Large intestine (tissue), 3 donors: ENCODE measurements around the gene SMARCA2. TPM values are rescaled to one million over a fixed set of nuclear protein-coding genes. Genes with fewer than 3 reads are reported as not detected.

Source experiments
- DNase-seq, 2 donors: peaks; one replicate each; pipeline versions ENCODE4 v3.0.0 to v3.0.0-alpha.2; 2013
- H3K27ac ChIP-seq: one replicate; pipeline ENCODE4 v1.5.1; 2013; ENCODE audit warnings: low read length
- H3K27me3 ChIP-seq: 2 replicates; pipeline ENCODE4 v1.6.1; 2013; ENCODE audit warnings: low read length; ENCODE audit not compliant: control insufficient read depth, insufficient read depth
- H3K36me3 ChIP-seq: 2 replicates; pipeline ENCODE4 v1.6.1; 2013; ENCODE audit warnings: low read length; ENCODE audit not compliant: control insufficient read depth, insufficient read depth
- H3K4me1 ChIP-seq: one replicate; pipeline ENCODE4 v1.6.1; 2013; ENCODE audit warnings: low read length; ENCODE audit not compliant: control insufficient read depth, insufficient read depth
- H3K4me3 ChIP-seq: one replicate; pipeline ENCODE4 v1.5.1; 2013; ENCODE audit warnings: low read length
- H3K9me3 ChIP-seq: one replicate; pipeline ENCODE4 v1.6.1; 2013; ENCODE audit warnings: mild to moderate bottlenecking, low read depth, low read length, moderate library complexity; ENCODE audit not compliant: control insufficient read depth
- WGBS: methylation state at CpG from one replicate; pipeline ENCODE4 v1.1.5; 2013; ENCODE audit warnings: low lambda C conversion rate; ENCODE audit not compliant: insufficient coverage; 5-methylcytosine and 5-hydroxymethylcytosine counted together
- polyA plus RNA-seq: library from polyadenylated mRNA; unstranded; fragments of 120-200 nt; gene quantifications from one replicate; pipeline ENCODE4 v1.2.1, GENCODE V29; 2013

SMARCA2 gene
- polyA plus RNA-seq, 1 donor = 61.1 TPM

GRCh38 chr9:2120926-2121689 lies 106.0 kb downstream of the SMARCA2 start:
- Histone ChIP-seq H3K4me3 (no peak overlapping the region), H3K27me3 (no peaks in the 10 kb centered on the region), H3K4me1 (no peaks in the 10 kb centered on the region), H3K9me3 (no peaks in the 10 kb centered on the region), H3K36me3 (peaks cover 60% of the 10 kb centered on the region), H3K27ac (no peak overlapping the region)
- WGBS = 80% methylated on average over 2 of the region's 3 CpGs
- DNase-seq = no peak

- Histone ChIP-seq H3K27ac (no peak overlapping the region), H3K4me1 (no peaks in the 10 kb centered on the region), H3K4me3 (no peak overlapping the region), H3K9me3 (no peaks in the 10 kb centered on the region), H3K27me3 (no peaks in the 10 kb centered on the region), H3K36me3 (peaks cover 65% of the 10 kb centered on the region)
- no peak for DNase-seq
- WGBS = 100% methylated on average over 1 of the region's 3 CpGs
Measured at GRCh38 chr9:2122299-2122698, 107.2 kb downstream of the SMARCA2 start.

GRCh38 chr9:2125906-2126305 lies 110.8 kb downstream of the SMARCA2 start:
- Histone ChIP-seq H3K9me3 (no peaks in the 10 kb centered on the region), H3K4me1 (no peaks in the 10 kb centered on the region), H3K36me3 (peaks cover 60% of the 10 kb centered on the region), H3K27me3 (no peaks in the 10 kb centered on the region), H3K4me3 (no peak overlapping the region), H3K27ac (no peak overlapping the region)
- DNase-seq = no peak
- WGBS = 80% methylated on average over 1 of the region's 2 CpGs

- Histone ChIP-seq H3K27ac (peak overlapping the region; percentile 25), H3K4me1 (no peaks in the 10 kb centered on the region), H3K27me3 (no peaks in the 10 kb centered on the region), H3K4me3 (no peak overlapping the region), H3K9me3 (no peaks in the 10 kb centered on the region), H3K36me3 (peaks cover 58% of the 10 kb centered on the region)
- DNase-seq = peak; percentile 3 to 32
- WGBS = no CpG with 5 or more reads among the region's 4 CpGs
Measured at GRCh38 chr9:2126331-2126803, 111.2 kb downstream of the SMARCA2 start.

GRCh38 chr9:2127486-2127885 lies 112.3 kb downstream of the SMARCA2 start:
- Histone ChIP-seq H3K9me3 (no peaks in the 10 kb centered on the region), H3K27me3 (no peaks in the 10 kb centered on the region), H3K4me1 (no peaks in the 10 kb centered on the region), H3K27ac (no peak overlapping the region), H3K36me3 (peaks cover 58% of the 10 kb centered on the region), H3K4me3 (no peak overlapping the region)
- no CpG with 5 or more reads among the region's 1 CpG for WGBS
- no peak for DNase-seq

GRCh38 chr9:2128141-2128540 lies 113.0 kb downstream of the SMARCA2 start:
- H3K4me1 ChIP-seq = no peaks in the 10 kb centered on the region
- no peak for DNase-seq
- no peak overlapping the region for H3K4me3 ChIP-seq
- WGBS = 0% methylated on average over 1 of the region's 3 CpGs
- H3K27me3 ChIP-seq = no peaks in the 10 kb centered on the region
- peaks cover 54% of the 10 kb centered on the region for H3K36me3 ChIP-seq
- H3K9me3 ChIP-seq = no peaks in the 10 kb centered on the region
- no peak overlapping the region for H3K27ac ChIP-seq

GRCh38 chr9:2128618-2129017 lies 113.5 kb downstream of the SMARCA2 start:
- Histone ChIP-seq H3K4me1 (no peaks in the 10 kb centered on the region), H3K4me3 (no peak overlapping the region), H3K27ac (no peak overlapping the region), H3K9me3 (no peaks in the 10 kb centered on the region), H3K36me3 (peaks cover 54% of the 10 kb centered on the region), H3K27me3 (no peaks in the 10 kb centered on the region)
- no peak for DNase-seq
- WGBS = no CpG with 5 or more reads among the region's 1 CpG

GRCh38 chr9:2130941-2131340 lies 115.8 kb downstream of the SMARCA2 start:
- 100% methylated on average over 1 of the region's 3 CpGs for WGBS
- no peak for DNase-seq
- no peaks in the 10 kb centered on the region for H3K4me1 ChIP-seq
- no peak overlapping the region for H3K27ac ChIP-seq
- H3K9me3 ChIP-seq = no peaks in the 10 kb centered on the region
- no peak overlapping the region for H3K4me3 ChIP-seq
- H3K27me3 ChIP-seq = no peaks in the 10 kb centered on the region
- peaks cover 49% of the 10 kb centered on the region for H3K36me3 ChIP-seq

- Histone ChIP-seq H3K27me3 (no peaks in the 10 kb centered on the region), H3K4me3 (no peak overlapping the region), H3K36me3 (peaks cover 41% of the 10 kb centered on the region), H3K27ac (no peak overlapping the region), H3K4me1 (no peaks in the 10 kb centered on the region), H3K9me3 (no peaks in the 10 kb centered on the region)
- WGBS = 100% methylated on average over 2 of the region's 3 CpGs
- DNase-seq = no peak
Measured at GRCh38 chr9:2132484-2133082, 117.4 kb downstream of the SMARCA2 start.

- Histone ChIP-seq H3K27ac (no peak overlapping the region), H3K4me1 (no peaks in the 10 kb centered on the region), H3K9me3 (no peaks in the 10 kb centered on the region), H3K27me3 (no peaks in the 10 kb centered on the region), H3K4me3 (no peak overlapping the region), H3K36me3 (peaks cover 36% of the 10 kb centered on the region)
- WGBS = no CpG with 5 or more reads among the region's 2 CpGs
- no peak for DNase-seq
Measured at GRCh38 chr9:2134391-2134790, 119.2 kb downstream of the SMARCA2 start.
